HG02981 (cell line): Measurements from ENCODE around the gene MSRB2.
"Not testable (repeated sequence)": the region's sequence is repeated elsewhere in the genome, so short reads cannot be mapped to it uniquely, and the experiment has no call there.

Source experiments
- ATAC-seq: cut with Tn5 transposase; IDR thresholded peaks from one replicate; pipeline ENCODE4 v1.9.1; 2021; ENCODE audit warnings: mild to moderate bottlenecking, moderate library complexity; ENCODE audit not compliant: unreplicated experiment

Gene MSRB2

GRCh38 chr10:23069019-23069815, 26.2 kb upstream of the MSRB2 start:
- no peak for ATAC-seq

GRCh38 chr10:23070092-23070912, 25.1 kb upstream of the MSRB2 start:
- ATAC-seq = peak; percentile 3

GRCh38 chr10:23070913-23071218, 24.5 kb upstream of the MSRB2 start:
- ATAC-seq = peak; percentile 39

GRCh38 chr10:23072593-23072992, 22.8 kb upstream of the MSRB2 start:
- ATAC-seq = not testable (repeated sequence)

DNA sequence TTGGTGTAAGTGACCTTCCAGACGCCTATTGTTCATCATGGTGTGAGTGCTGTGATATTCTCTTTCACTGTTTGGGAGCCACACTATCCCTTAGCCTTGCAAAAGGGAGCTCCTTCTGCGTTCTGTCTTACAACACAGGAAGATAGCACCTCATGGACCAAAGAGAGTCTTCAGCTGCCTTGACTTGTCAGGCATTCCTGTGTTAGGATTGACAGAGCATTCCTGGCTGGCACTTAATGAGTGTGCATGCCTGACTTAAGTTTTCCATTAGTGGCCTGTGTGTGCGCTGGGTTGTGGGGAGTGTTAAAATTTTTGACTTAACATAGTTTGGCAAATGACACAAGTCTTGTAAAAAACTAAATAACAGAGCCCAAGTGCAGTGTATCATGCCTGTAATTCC, 21.9 kb upstream of the MSRB2 start:
- no peak for ATAC-seq

GRCh38 chr10:23075672-23076071, 19.7 kb upstream of the MSRB2 start:
- no peak for ATAC-seq

DNA sequence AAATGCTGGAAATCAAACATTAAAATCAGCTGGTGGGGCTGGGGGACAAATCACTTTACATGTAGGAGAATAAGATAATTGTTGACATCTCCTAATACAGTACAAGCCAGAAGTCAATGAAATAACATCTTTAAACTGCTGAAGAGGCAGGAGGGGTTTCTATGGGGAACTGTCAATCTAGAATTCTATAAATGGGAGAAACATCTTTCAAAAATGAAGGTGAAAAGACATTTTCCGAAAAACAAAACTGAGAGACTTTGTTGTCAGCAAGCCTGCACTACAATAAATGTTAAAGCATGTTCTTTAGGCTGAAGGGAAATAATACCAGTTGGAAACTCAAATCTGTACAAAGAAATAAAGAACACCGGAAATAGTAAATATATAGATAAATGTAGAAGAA, 17.3 kb upstream of the MSRB2 start:
- no peak for ATAC-seq

DNA sequence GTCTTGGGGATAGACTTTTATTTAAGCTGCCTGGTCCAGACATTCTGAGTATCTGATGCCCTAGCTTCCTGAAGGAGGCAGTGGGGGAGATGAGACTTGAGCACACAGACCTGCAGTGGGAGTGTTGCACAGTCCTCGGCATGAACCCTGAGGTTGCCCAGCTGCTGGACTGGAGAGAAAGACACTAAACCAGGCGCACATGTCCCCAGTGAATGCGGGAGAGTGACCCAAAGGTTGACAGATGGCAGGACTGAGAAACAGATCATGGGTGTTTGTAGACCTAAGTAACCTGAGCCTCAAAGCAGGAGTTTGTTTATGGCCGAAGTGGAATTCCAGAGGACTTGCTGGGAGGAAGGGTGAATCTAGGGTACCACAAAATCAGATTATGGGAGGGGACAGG, 15.7 kb upstream of the MSRB2 start:
- ATAC-seq = no peak

- ATAC-seq = no peak
Measured at GRCh38 chr10:23080262-23080661, 15.1 kb upstream of the MSRB2 start.

DNA sequence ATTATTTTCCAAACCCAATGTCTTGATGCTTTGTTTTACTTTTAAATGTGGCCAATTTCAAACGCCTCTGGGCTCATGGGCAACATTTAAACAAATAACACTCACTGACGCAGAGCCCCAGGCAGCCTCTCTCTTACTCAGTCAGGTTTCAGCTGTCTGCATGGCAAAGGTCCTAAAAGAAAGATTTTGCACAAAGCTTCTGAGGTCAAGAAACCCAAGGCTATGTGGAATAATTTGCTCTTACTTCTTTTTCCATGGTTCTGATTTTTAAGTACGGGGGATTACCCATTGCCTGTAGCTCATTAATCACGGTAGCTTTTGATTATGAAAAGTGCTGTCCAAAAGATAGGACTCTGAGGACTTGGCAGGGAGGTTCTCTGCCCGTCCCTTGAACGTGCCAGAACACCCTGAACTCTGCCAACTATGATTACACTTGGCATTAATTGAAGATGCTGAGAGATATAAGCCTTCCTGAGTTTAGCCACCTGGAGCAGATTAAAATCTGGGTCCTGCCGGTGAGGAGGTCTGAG, 14.1 kb upstream of the MSRB2 start:
- no peak for ATAC-seq

GRCh38 chr10:23081891-23082290, 13.5 kb upstream of the MSRB2 start:
- ATAC-seq = no peak

- no peak for ATAC-seq
Measured at GRCh38 chr10:23088609-23089008, 6.8 kb upstream of the MSRB2 start.

DNA sequence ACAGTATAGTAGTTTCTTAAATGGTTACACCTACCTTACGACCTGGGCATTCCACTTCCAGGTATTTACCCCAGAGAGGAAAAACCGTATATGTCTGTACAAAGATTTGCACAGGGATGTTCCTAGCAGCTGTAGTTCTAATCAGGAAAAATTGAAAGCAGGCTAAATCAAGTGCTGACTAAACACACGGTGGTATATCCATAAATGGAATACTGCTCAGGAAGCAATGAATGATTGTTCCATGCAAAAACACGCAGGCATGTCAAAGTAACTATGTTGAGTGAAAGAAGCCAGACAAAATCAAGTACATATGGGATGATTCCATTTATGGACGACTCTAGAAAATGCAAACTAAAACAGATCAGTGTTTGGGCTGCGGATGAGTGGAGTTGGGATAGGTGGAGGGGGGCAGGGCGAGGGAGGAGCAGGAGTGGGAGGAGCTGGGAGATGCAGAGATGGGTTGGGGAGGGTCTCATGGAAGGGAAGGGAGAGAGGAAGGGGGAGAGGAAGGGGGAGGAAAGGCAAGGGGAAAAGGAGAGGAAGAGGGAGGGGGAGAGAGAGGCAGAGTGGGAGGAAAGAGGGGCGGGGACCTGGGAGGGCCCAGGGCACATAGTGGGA, 484 bp upstream of the MSRB2 start:
- ATAC-seq = no peak

DNA sequence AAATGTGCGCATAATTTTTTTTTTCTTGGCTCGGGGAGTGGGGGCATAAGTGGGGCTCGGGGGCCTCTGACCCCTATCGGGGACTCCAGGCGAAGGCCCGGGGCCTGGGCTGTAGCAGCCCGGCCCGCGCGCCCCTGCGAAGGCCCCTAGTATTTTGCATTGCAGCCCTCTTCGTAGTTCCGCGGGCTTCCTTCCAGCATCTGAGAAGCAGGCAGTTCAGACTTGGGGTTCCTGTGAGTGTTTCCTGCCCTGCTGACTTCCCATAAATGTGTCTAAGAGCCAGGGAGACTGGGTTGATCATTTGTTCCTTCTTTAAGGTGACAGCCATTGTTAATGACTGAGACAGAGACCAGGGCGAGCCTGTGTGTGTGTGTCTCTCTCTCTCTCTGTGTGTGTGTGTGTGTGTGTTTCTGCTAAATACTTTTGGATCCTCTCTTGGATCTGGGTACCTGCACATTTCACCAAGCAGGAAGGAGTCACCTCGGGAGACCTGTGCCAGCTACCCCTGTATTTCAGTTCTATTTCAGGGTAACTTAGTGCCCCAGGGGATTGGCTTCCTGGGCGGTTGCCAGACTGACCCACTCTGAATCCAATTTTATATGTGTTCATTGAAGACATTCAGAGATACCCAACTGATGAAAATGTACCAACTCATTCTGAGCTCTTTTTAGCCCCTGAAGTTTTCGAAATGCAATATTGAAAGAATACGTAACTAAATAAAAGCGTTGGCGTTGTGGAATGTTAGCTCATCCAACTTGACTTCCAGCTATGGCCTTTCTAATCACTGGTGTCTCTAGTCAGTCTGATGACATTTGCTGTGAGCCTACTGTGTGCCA, 805 bp downstream of the MSRB2 start:
- ATAC-seq = peak; percentile 59

DNA sequence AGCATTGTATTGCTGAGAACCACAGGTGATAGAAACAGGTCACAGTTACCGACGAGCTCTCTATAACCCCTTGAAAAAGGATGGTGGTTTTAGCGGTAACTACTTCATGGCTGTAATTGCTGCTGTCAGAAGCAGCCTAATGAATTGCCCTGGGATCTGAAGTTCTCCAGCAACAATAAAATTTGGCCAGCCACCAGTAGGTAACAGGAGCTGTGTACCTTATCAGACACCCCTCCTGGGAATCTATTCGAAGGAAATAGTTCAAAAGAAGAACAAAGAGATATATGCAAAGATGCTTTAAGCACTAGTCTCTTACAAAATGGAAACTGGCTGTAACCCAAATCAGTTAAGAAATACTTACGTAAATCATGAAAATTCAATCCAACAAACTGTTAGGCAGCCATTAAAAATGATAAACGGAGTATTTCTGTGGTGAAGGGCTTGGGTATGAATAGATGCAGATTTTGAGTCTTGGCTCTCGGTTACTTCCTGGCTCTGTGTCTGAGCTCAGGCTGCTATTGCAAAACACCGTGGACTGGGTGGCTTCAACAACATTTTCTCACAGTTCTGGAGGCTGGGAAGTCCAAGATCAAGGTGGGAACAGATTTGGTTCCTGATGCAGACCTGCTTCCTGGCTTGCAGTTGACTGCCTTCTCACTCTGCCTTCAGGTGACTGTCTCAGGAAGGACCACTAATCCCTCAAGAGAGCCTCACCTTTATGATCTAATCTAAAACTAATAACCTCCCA, 1.6 kb downstream of the MSRB2 start:
- no peak for ATAC-seq

GRCh38 chr10:23099079-23099478, 3.7 kb downstream of the MSRB2 start:
- no peak for ATAC-seq

DNA sequence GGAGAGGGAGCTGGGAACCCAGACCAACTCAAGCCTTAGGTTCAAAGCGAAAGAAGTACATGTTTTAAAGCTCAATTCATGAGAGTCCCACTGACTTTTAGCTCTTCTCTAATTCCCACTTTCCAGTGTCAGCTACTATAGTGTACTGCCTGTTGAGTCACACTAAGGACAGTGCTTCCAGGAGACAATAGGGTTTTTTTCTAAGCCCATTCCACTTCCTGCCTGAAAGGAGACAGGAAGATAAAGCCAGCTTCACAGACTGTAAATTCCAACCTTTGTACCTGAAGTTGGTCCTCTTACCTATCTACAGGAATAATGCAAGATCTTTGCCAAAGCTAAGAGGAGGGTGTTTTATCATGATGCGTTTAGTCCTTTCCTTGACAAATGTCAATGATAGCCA, 4.4 kb downstream of the MSRB2 start:
- ATAC-seq = no peak

GRCh38 chr10:23100331-23101030, 5.1 kb downstream of the MSRB2 start:
- no peak for ATAC-seq

- no peak for ATAC-seq
Measured at GRCh38 chr10:23106331-23107072, 11.1 kb downstream of the MSRB2 start.
